GOT3 (cell line): Measurements from ENCODE around the gene CEP112.

Experiments
- DNase-seq: peaks from one replicate; lab custom pipeline; 2025; ENCODE audit warnings: mixed read lengths; lab: John Stamatoyannopoulos, UW

CEP112 gene

GRCh38 chr17:65988451-65988850 lies 203.5 kb downstream of the CEP112 start:
- no peak for DNase-seq

GRCh38 chr17:65987988-65988387 lies 203.9 kb downstream of the CEP112 start:
- no peak for DNase-seq

GRCh38 chr17:65985571-65985970 lies 206.4 kb downstream of the CEP112 start:
- no peak for DNase-seq

GRCh38 chr17:65984299-65984698 lies 207.6 kb downstream of the CEP112 start:
- DNase-seq = no peak

- DNase-seq = no peak
Measured at GRCh38 chr17:65978871-65979270, 213.1 kb downstream of the CEP112 start.

GRCh38 chr17:65977041-65977440 lies 214.9 kb downstream of the CEP112 start:
- no peak for DNase-seq

- DNase-seq = no peak
Measured at GRCh38 chr17:65975878-65976277, 216.1 kb downstream of the CEP112 start.

GRCh38 chr17:65973237-65973636 lies 218.7 kb downstream of the CEP112 start:
- DNase-seq = no peak

- no peak for DNase-seq
Measured at GRCh38 chr17:65967372-65967771, 224.6 kb downstream of the CEP112 start.

- no peak for DNase-seq
Measured at GRCh38 chr17:65966072-65966695, 225.7 kb downstream of the CEP112 start.

- no peak for DNase-seq
Measured at GRCh38 chr17:65963179-65963578, 228.8 kb downstream of the CEP112 start.

GRCh38 chr17:65959630-65960029 lies 232.3 kb downstream of the CEP112 start:
- DNase-seq = no peak

- DNase-seq = no peak
Measured at GRCh38 chr17:65956814-65957213, 235.1 kb downstream of the CEP112 start.

- DNase-seq = no peak
Measured at GRCh38 chr17:65954148-65954449, 237.8 kb downstream of the CEP112 start.

- DNase-seq = no peak
Measured at GRCh38 chr17:65953316-65954147, 238.4 kb downstream of the CEP112 start.

GRCh38 chr17:65952586-65952985 lies 239.3 kb downstream of the CEP112 start:
- no peak for DNase-seq

GRCh38 chr17:65952015-65952414 lies 239.9 kb downstream of the CEP112 start:
- DNase-seq = no peak

- DNase-seq = no peak
Measured at GRCh38 chr17:65947831-65948230, 244.1 kb downstream of the CEP112 start.

- no peak for DNase-seq
Measured at GRCh38 chr17:65942592-65942991, 249.3 kb downstream of the CEP112 start.

- no peak for DNase-seq
Measured at GRCh38 chr17:65941356-65941899, 250.5 kb downstream of the CEP112 start.

GRCh38 chr17:65936013-65936412 lies 255.9 kb downstream of the CEP112 start:
- DNase-seq = no peak

GRCh38 chr17:65933290-65933689 lies 258.6 kb downstream of the CEP112 start:
- no peak for DNase-seq
